OCI-LY1 (cell line): ENCODE data around the gene SP7.

ENCODE experiments used
- H2AFZ ChIP-seq: fragments of 200-600 bp; sonication (generic), shearing (Covaris generic); 2 replicates; pipeline ENCODE4 v1.6.0; 2014; ENCODE audit warnings: antibody characterized with exemption, mild to moderate bottlenecking, low read length
- H3F3A ChIP-seq: fragments of 200-600 bp; sonication (generic), shearing (Covaris generic); 2 replicates; pipeline ENCODE4 v1.6.0; 2014; ENCODE audit warnings: mild to moderate bottlenecking, antibody characterized with exemption, low read length, moderate library complexity; ENCODE audit not compliant: insufficient read depth
- H3K27ac ChIP-seq: fragments of 200-600 bp; sonication (generic); 2 replicates; pipeline ENCODE4 v1.5.1; 2014; ENCODE audit warnings: low read length, mixed run types, mild to moderate bottlenecking, low read depth; ENCODE audit not compliant: poor library complexity, severe bottlenecking
- H3K27me3 ChIP-seq: fragments of 200-600 bp; sonication (generic); 2 replicates; pipeline ENCODE4 v1.6.0; 2014; ENCODE audit warnings: antibody characterized with exemption, mild to moderate bottlenecking, low read length, moderate library complexity; ENCODE audit not compliant: insufficient read depth
- H3K36me3 ChIP-seq: fragments of 200-600 bp; sonication (generic); 2 replicates; pipeline ENCODE4 v1.6.1; 2014; ENCODE audit warnings: mild to moderate bottlenecking, antibody characterized with exemption, low read length, moderate library complexity, mixed read lengths; ENCODE audit not compliant: insufficient read depth
- H3K4me1 ChIP-seq: fragments of 200-600 bp; sonication (generic); 2 replicates; pipeline ENCODE4 v1.5.1; 2014; ENCODE audit warnings: mild to moderate bottlenecking, low read length, moderate library complexity; ENCODE audit not compliant: insufficient read depth, severe bottlenecking
- H3K4me2 ChIP-seq: fragments of 200-600 bp; sonication (generic), shearing (Covaris generic); 2 replicates; pipeline ENCODE4 v1.6.1; 2014; ENCODE audit warnings: low read length
- H3K4me3 ChIP-seq: fragments of 200-600 bp; sonication (generic); 2 replicates; pipeline ENCODE4 v1.5.1; 2014; ENCODE audit warnings: low read length, low read depth, mild to moderate bottlenecking, mixed read lengths; ENCODE audit not compliant: poor library complexity, severe bottlenecking
- H3K79me2 ChIP-seq: fragments of 200-600 bp; shearing (Covaris generic); 2 replicates; pipeline ENCODE4 v1.6.1; 2016; ENCODE audit warnings: mixed run types, low read length, mixed read lengths; ENCODE audit not compliant: insufficient read depth
- H3K9ac ChIP-seq: fragments of 200-600 bp; sonication (generic), shearing (Covaris generic); 2 replicates; pipeline ENCODE4 v1.6.1; 2014; ENCODE audit warnings: mild to moderate bottlenecking, low read length, mixed read lengths
- H3K9me2 ChIP-seq: fragments of 200-600 bp; sonication (generic), shearing (Covaris generic); 2 replicates; pipeline ENCODE4 v1.6.1; 2014; ENCODE audit warnings: low read depth, mild to moderate bottlenecking, low read length, mixed read lengths
- H3K9me3 ChIP-seq: fragments of 200-600 bp; shearing (Covaris generic); 2 replicates; pipeline ENCODE4 v1.6.1; 2014; ENCODE audit warnings: low read length, mixed read lengths
- H4K20me1 ChIP-seq: fragments of 200-600 bp; sonication (generic), shearing (Covaris generic); 2 replicates; pipeline ENCODE4 v1.6.0; 2016; ENCODE audit warnings: mild to moderate bottlenecking, low read length; ENCODE audit not compliant: insufficient read depth
- EZH2 ChIP-seq: fragments of 200-600 bp; sonication (generic), shearing (Covaris generic); IDR thresholded peaks from 2 replicates; pipeline ENCODE4 v1.8.0; 2017; ENCODE audit warnings: borderline replicate concordance, mixed run types, mild to moderate bottlenecking, antibody characterized with exemption, low read length, moderate library complexity, mixed read lengths
- TF ChIP-seq, protein P1 (sequence below): fragments of 200-600 bp; sonication (generic), shearing (Covaris generic); IDR thresholded peaks from 2 replicates; pipeline ENCODE4 v1.5.1; 2017; ENCODE audit warnings: mild to moderate bottlenecking, antibody characterized with exemption, low read length, moderate library complexity, mixed read lengths

SP7 gene

DNA sequence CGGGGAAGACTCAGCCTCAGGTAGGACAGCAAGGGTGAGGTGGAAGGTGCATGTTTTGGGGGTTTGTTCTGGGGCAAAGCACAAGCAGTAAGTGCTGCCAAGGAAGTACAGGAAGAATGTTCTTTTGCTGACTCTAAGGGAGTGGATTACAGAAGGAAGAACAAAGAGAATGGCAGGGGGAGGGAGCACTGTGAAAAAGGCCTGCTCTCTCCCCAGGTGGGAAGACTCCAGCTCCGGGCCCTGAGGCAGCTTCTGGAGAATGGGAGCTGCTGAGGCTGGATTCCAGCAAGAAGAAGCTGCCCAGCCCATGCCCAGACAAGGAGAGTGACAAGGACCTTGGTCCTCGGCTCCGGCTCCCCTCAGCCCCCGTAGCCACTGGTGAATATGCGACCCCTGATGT is 47.8 kb downstream of the SP7 start:
- H2AFZ ChIP-seq = no peak overlapping the region
- H3F3A ChIP-seq = no peaks in the 10 kb centered on the region
- no peaks in the 10 kb centered on the region for H3K27me3 ChIP-seq
- no peak overlapping the region for H3K4me2 ChIP-seq
- H3K36me3 ChIP-seq = peaks cover 83% of the 10 kb centered on the region
- no peaks in the 10 kb centered on the region for H4K20me1 ChIP-seq
- TF ChIP-seq, protein P1, sequence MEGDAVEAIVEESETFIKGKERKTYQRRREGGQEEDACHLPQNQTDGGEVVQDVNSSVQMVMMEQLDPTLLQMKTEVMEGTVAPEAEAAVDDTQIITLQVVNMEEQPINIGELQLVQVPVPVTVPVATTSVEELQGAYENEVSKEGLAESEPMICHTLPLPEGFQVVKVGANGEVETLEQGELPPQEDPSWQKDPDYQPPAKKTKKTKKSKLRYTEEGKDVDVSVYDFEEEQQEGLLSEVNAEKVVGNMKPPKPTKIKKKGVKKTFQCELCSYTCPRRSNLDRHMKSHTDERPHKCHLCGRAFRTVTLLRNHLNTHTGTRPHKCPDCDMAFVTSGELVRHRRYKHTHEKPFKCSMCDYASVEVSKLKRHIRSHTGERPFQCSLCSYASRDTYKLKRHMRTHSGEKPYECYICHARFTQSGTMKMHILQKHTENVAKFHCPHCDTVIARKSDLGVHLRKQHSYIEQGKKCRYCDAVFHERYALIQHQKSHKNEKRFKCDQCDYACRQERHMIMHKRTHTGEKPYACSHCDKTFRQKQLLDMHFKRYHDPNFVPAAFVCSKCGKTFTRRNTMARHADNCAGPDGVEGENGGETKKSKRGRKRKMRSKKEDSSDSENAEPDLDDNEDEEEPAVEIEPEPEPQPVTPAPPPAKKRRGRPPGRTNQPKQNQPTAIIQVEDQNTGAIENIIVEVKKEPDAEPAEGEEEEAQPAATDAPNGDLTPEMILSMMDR = no peak
- TF ChIP-seq EZH2 = no peak
- no peaks in the 10 kb centered on the region for H3K9me2 ChIP-seq
- no peaks in the 10 kb centered on the region for H3K79me2 ChIP-seq
- H3K4me1 ChIP-seq = no peaks in the 10 kb centered on the region
- no peak overlapping the region for H3K9ac ChIP-seq
- H3K9me3 ChIP-seq = no peaks in the 10 kb centered on the region
- H3K4me3 ChIP-seq = no peak overlapping the region
- H3K27ac ChIP-seq = no peak overlapping the region

DNA sequence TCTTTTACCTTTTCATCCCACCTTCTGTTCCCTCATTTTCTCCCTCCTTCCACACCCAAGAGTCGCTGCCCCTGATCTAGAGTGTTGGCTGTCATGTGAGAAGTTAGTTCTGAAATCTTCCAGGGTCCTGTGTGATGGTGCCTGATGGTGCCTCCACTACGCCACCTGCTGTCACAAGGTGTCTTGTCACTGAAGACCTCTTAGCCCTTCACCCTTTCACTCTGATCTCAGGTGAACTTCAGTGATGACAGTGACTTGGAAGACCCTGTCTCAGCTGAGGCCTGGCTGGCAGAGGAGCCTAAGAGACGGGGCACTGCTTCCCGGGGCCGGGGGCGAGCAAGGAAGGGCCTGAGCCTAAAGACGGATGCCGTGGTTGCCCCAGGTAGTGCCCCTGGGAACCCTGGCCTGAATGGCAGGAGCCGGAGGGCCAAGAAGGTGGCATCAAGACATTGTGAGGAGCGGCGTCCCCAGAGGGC is 48.4 kb downstream of the SP7 start:
- Histone ChIP-seq H3K27me3 (no peaks in the 10 kb centered on the region), H3K4me1 (no peaks in the 10 kb centered on the region), H3K36me3 (peaks cover 83% of the 10 kb centered on the region), H3K4me2 (no peak overlapping the region), H3F3A (no peaks in the 10 kb centered on the region), H3K4me3 (no peak overlapping the region), H3K9ac (no peak overlapping the region), H2AFZ (no peak overlapping the region), H3K27ac (no peak overlapping the region), H3K9me3 (no peaks in the 10 kb centered on the region), H4K20me1 (no peaks in the 10 kb centered on the region), H3K9me2 (no peaks in the 10 kb centered on the region), H3K79me2 (no peaks in the 10 kb centered on the region)
- TF ChIP-seq, protein P1 = peak; percentile 84
- TF ChIP-seq EZH2 = no peak

DNA sequence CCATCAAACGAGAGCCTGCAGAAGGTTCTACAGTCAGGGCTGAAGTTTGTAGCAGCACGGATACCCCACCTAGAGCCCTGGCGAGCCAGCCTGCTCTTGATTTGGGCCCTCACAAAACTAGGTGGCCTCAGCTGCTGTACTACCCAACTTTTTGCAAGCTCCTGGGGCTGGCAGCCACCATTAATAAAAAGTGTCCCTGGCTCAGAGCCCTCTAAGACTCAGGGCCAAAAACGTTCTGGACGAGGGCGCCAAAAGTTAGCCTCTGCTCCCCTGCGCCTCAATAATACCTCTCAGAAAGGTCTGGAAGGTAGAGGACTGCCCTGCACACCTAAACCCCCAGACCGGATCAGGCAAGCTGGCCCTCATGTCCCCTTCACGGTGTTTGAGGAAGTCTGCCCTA is 49.7 kb downstream of the SP7 start:
- Histone ChIP-seq H3K27ac (no peak overlapping the region), H3K4me3 (no peak overlapping the region), H2AFZ (no peak overlapping the region), H3K27me3 (no peaks in the 10 kb centered on the region), H3K4me1 (no peaks in the 10 kb centered on the region), H3K9me2 (no peaks in the 10 kb centered on the region), H3F3A (no peaks in the 10 kb centered on the region), H3K79me2 (no peaks in the 10 kb centered on the region), H3K36me3 (peaks cover 83% of the 10 kb centered on the region), H3K9ac (no peak overlapping the region), H3K9me3 (no peaks in the 10 kb centered on the region), H4K20me1 (no peaks in the 10 kb centered on the region), H3K4me2 (no peak overlapping the region)
- TF ChIP-seq, protein P1 = no peak
- TF ChIP-seq EZH2 = no peak
